ENCODE results near the gene HOXD11. TPM values are rescaled to one million over a fixed set of nuclear protein-coding genes. Genes with fewer than 3 reads are reported as not detected.
A peak's percentile ranks its signal among the peaks of the same experiment; 100 is the strongest.

HOXD11 gene
- total RNA-seq, 2 donors from 2014 or later = not detected

- intact Hi-C loops (cut with DNase I) = no loop called here
- DNase-seq = no peak
- no peak for ATAC-seq
Observed at GRCh38 chr2:176090862-176091261, 16.2 kb upstream of the HOXD11 start.

DNA sequence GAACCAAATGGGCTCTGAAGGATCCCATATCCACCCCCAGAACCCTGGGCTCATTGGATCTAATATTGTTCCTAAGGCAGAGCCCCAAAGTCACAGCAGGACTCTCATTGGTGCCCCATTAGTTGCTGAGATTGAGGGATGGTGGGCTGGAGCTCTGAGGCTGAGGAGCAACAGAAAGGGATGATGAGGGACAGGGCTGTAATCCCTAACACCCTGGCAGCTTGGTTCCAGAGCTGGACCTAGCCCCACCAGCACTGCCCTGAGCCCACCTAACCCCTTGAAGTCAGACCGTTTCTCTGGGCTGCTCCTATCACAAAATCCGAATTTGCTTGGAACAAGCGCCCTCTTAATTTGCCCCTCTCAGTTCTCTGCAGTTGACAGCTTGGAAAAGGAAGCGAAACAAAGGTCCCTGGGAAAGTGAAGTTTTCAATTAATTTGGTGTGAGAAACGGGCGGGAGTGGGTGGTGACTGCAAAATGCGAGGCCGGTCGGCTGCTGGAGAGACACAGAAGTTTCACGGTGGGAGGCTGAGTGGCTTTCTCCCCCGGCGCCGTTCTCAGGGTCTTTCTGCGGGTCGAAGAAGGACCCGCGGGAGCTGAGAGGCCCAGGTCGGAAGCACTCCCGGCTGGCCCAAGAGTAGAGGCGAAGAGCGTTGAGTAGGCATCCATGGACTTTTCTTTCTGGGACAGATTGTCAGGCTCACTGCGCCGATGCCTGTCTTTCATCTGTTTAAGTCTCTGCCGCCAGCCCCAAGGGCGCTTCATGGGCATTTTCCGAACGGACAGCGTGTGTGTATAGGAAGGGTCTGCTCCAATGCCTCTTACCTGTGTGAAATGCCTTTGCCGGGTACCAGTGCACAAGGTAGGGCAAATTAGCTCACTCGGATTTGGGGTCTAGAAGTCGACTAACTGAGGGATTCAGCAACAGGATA, 15.5 kb upstream of the HOXD11 start:
- ATAC-seq (no peak), DNase-seq (no peak)
- intact Hi-C loops (cut with DNase I) = no loop called here

DNA sequence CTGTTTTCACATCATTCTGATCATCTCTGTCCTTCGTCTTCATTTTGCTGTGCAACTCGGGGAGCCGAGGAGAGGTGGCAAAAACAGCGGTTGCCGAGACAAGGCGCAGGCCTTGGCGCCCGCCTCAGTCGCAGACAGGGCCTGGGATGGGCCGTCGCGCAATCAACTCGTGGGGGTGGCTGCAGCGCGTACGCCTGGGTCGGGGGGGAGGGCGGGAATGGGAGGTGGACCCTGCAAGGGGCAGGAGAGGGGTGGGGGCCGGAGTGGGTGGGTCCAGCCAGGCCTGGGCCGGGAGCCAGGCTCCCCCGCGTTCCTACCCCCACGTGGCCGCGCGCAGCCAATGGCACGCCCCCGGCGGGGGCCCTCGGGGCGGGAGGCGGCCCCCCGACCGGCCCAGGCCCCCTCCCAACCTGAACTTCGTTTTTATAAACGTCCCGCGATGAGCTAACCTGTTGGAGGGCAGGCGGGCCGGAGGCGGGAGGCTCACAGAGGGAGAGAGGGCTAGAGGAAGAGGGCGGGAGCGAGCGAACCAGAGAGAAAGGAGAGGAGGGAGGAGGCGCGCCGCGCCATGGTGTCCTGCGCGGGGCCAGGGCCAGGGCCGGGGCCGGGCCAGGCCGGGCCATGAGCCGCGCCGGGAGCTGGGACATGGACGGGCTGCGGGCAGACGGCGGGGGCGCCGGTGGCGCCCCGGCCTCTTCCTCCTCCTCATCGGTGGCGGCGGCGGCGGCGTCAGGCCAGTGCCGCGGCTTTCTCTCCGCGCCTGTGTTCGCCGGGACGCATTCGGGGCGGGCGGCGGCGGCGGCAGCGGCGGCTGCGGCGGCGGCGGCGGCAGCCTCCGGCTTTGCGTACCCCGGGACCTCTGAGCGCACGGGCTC, 14.6 kb upstream of the HOXD11 start, which contains the start of gene HOXD13:
HOXD13 (plus strand) TSS at position 452 of the 875 bp plus-strand sequence; CDS start at position 622, 170 bp downstream.
- no peak for DNase-seq
- intact Hi-C loops (cut with DNase I) = no loop called here
- ATAC-seq = peak in 1 of 2 donors; percentile 17

GRCh38 chr2:176093145-176093897, 13.8 kb upstream of the HOXD11 start:
- intact Hi-C loops (cut with DNase I) = no loop called here
- ATAC-seq (no peak), DNase-seq (no peak)

GRCh38 chr2:176093898-176094249, 13.2 kb upstream of the HOXD11 start:
- ATAC-seq = no peak
- intact Hi-C loops (cut with DNase I) = no loop called here

DNA sequence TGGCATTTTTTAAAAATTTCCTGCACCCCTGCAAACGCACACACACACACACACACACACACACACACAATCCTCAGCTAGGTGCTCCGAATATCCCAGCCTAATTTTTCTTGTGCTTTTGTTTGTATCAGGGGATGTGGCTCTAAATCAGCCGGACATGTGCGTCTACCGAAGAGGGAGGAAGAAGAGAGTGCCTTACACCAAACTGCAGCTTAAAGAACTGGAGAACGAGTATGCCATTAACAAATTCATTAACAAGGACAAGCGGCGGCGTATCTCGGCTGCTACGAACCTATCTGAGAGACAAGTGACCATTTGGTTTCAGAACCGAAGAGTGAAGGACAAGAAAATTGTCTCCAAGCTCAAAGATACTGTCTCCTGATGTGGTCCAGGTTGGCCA, 12.7 kb upstream of the HOXD11 start:
- intact Hi-C loops (cut with DNase I) = no loop called here
- ATAC-seq = no peak
- DNase-seq = no peak

More at GRCh38 chr2:176093898-176094249, 13.2 kb upstream of the HOXD11 start:
- DNase-seq = no peak

DNA sequence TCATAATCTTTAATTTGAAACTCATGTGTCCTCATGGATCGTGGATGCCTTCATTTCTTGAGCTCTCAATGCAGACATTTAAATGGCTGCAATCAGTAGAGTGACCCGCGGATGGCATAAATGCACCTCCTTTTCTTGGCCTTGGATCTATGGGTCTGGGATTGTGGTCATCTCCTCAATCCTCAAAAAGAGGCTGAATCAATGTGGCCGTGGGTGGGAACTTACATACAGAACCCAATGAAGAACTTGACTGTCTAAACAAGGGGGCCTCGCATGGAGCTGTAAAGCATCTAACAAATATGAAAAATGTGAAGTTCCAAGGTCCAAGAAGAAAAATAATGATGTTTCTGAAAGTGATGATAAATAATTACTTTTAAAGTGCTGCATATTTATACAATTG, 11.7 kb upstream of the HOXD11 start:
- DNase-seq (no peak), ATAC-seq (no peak)
- intact Hi-C loops (cut with DNase I) = no loop called here

DNA sequence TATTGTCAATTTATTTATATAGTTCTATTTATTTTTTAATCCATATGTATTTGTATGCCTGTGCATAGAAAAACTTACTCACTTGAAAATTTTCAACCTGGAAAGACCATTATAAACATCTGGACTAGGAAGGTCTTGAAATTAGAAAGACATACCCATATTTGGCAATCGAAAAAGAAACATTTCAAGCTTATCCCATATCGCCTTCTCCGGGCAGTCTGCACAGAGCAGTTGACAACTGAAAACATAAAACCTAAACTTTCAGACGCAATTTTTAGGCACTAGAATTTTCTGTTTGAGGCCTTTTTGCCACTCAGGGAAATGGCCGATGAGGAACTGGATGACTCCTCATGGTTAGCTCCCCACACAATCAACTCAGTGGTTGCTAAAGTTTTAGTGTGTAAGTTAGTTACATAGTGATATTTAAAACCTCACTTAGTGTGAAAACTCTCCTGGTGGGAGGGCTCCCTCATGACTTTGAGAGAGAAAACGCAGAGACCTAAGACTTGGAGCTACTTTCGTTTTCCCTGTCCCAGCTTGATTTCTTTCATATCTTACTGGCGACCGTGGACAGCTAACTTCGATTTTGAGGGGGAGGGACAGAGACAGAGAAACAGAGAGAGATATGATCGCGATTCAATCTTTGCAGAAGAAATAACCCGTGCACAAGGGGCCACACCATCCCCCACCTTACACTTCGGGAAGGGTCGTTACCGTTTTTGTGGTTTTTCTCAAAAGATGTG, 10.7 kb upstream of the HOXD11 start:
- intact Hi-C loops (cut with DNase I) = no loop called here
- DNase-seq = no peak
- no peak for ATAC-seq

- intact Hi-C loops (cut with DNase I) = no loop called here
- ATAC-seq = peak; percentile 85 to 92
- DNase-seq = peak; percentile 66
Observed at GRCh38 chr2:176096986-176097819, 9.9 kb upstream of the HOXD11 start.

- DNase-seq (no peak), ATAC-seq (no peak)
- intact Hi-C loops (cut with DNase I) = no loop called here
Observed at GRCh38 chr2:176097820-176098365, 9.2 kb upstream of the HOXD11 start.

DNA sequence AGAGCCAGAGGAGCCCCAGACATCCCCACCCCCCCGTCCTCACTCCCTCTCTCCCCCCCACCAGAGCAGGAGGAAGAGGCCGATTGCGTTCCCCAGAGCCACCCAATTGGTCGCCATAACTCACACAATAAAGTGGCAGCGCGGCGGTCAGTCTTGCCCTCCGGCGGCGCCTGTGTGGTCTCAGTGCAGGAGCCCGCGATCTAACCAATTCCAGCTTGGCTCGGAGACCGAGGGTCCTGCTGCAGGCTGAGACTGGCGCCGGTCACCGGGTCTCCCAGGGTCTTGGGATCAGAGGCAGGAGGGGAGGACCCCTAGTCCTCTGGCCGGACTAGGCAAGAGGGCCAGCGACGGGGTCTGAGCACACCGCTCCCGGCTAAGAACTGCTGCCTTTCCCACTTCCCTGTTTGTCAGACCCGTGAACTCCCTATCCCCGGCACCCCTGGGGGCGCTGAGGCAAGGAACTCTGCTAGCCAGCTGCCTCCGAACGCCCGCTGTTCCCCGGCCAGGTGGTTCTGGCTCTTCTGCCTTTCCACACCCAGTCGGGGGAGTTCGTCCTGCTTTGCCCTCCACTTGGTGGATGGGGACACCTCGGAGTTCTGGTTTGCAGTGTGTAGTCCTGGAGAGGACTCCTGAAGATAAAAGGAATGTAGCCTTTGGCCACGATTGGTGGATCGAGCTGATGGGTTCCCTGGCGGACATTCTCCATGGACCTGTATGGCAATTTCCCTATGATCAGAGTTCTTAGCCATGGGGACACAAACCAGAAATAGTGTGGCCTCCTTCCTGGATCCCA, 8.5 kb upstream of the HOXD11 start:
- intact Hi-C loops (cut with DNase I) = no loop called here
- DNase-seq = no peak

DNA sequence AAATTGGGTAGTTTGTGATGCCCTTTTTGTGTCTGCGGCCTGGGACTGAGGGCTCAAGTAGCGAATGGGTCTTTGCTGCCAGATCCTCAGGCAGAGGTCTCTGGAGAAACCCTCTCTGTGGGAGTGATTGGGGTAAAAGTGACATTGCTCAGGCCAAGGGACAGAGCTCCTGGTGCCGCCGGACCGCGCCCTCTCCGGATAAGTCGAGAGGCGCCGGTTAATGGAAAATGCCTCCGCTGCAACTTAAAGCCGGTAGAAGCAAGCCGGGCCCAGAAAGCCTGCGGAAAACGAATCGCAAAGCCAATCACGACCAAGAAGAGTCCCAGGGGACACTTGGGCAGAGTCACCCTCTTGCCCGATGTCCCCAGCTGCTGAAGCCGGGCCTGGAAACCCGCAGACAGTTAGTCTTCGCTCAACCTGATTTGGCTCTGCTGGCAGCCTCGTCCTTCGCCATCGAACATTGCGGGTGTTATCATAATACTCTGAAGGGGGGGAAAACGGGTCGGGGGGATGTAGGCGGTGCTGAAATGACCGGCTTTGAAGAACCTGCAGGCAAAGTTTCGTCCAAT, 7.8 kb upstream of the HOXD11 start:
- intact Hi-C loops (cut with DNase I) = no loop called here
- DNase-seq = no peak
- ATAC-seq = no peak

More for the DNA sequence above, 8.5 kb upstream of the HOXD11 start:
- ATAC-seq = no peak

GRCh38 chr2:176099728-176100546, 7.1 kb upstream of the HOXD11 start, which contains the start of gene HOXD12:
TSS of gene HOXD12 (plus strand) at chr2:176099795. CDS start at chr2:176099802, 7 bp downstream.
- intact Hi-C loops (cut with DNase I) = no loop called here
- ATAC-seq (no peak), DNase-seq (no peak)

DNA sequence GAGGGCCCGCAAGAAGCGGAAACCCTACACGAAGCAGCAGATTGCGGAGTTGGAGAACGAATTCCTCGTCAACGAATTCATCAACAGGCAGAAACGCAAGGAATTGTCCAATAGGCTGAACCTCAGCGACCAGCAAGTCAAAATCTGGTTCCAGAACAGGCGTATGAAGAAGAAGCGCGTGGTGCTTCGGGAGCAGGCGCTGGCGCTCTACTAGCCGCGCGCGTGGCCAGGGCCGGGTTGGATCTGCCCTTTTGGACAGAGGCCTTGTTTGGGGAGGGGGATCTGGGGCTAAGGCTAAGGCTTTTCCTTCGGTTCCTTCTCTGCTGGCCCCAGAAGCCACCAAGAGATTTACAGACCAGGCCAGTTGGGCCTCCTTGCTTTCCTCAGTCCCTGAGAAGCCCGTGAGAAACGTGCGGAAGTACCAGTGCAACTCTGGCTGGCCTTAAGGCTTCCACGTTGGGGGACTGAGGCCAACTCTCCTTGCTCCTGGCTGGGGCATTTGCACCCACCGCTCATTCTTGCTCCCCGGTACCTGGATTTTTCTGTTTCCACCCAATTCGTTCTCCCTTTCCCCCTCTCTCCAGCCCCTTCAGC, 6.4 kb upstream of the HOXD11 start:
- intact Hi-C loops (cut with DNase I) = no loop called here
- no peak for DNase-seq
- ATAC-seq = no peak

DNA sequence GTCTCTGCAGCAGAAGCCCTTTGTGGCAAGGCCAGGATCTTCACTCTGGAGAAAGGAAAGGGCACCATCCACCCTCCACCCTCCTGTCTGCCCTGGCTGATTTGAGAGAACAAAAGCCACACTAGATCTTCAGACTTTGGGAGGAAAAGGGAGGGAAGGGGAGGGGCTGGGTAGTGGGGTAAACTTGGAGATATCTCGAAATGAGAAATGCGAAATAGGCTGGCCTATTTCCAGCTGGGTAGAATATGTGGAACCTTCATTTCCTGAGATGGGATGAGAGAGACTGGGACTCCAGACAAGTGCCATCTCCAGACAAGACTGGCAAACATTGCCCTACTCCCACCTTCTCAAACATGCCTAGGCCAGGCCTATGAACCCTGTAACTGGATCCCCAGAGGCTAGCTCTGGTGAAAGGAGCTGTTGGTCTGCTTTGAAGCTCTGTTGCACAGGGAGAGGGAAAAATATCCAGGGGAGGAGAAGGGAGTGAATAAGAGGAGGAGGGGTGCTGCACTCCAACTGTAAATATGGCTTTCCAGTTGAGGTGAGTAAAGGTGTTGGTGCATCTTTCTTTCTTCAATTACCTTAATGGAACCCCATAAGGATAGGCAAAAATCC, 5.8 kb upstream of the HOXD11 start:
- DNase-seq = no peak
- no peak for ATAC-seq
- intact Hi-C loops (cut with DNase I) = no loop called here
